Motor neuron (in vitro differentiated cells): ENCODE results near the gene PIGA. TPM values are rescaled to one million over a fixed set of nuclear protein-coding genes. Genes with fewer than 3 reads are reported as not detected.

Experiments
- ATAC-seq, 8 experiments: fragments of 200-7000 bp; cut with Tn5 transposase; replicated peaks in 6 of 8; 2 replicates each; pipeline ENCODE4 v1.8.0; 2021; ENCODE audit warnings: mild to moderate bottlenecking in 8 of 8, moderate library complexity in 8 of 8
- H3K27ac ChIP-seq, 2 donors: fragments of 250-450 bp; sonication (Bioruptor Pico); 2 replicates each; pipeline ENCODE4 v1.9.0; 2021; ENCODE audit warnings: antibody characterized with exemption in 2 of 2, mild to moderate bottlenecking in 2 of 2, moderate library complexity in 1 of 2
- H3K4me1 ChIP-seq, 2 donors: fragments of 250-450 bp; sonication (Bioruptor Pico); replicated peaks in 1 of 2; 2 replicates each; pipeline ENCODE4 v1.6.1; 2021; ENCODE audit warnings: antibody characterized with exemption in 2 of 2, mild to moderate bottlenecking in 2 of 2, moderate library complexity in 1 of 2
- H3K4me3 ChIP-seq, 5 donors: fragments of 250-450 bp; sonication (Bioruptor Pico); 2 replicates each; pipeline ENCODE4 v1.9.0; 2021; ENCODE audit warnings: antibody characterized with exemption in 5 of 5, mild to moderate bottlenecking in 5 of 5, moderate library complexity in 4 of 5
- WGBS, 10 experiments: fragments of 450-650 bp; shearing (Covaris generic); methylation state at CpG; one replicate each; pipeline ENCODE4 v1.0.0; 2022; 5-methylcytosine and 5-hydroxymethylcytosine counted together
- in situ Hi-C, 9 experiments: fragments of 400-800 bp; cut with MboI; loops; one replicate each; pipeline ENCODE4 v1.15.0; 2021; ENCODE audit warnings: low sequenced_read_pairs in 9 of 9, low pct_unique_long_range_greater_than_20kb in 2 of 9; ENCODE audit not compliant: unreplicated experiment in 9 of 9
- total RNA-seq, 8 experiments: library from RNA; unstranded; fragments of 300-600 nt; gene quantifications; 2 replicates each; pipeline versions ENCODE4 v1.2.3 to v1.2.4, GENCODE V29; 2022

PIGA gene, protein sequence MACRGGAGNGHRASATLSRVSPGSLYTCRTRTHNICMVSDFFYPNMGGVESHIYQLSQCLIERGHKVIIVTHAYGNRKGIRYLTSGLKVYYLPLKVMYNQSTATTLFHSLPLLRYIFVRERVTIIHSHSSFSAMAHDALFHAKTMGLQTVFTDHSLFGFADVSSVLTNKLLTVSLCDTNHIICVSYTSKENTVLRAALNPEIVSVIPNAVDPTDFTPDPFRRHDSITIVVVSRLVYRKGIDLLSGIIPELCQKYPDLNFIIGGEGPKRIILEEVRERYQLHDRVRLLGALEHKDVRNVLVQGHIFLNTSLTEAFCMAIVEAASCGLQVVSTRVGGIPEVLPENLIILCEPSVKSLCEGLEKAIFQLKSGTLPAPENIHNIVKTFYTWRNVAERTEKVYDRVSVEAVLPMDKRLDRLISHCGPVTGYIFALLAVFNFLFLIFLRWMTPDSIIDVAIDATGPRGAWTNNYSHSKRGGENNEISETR
- 10 to 100 TPM in 6 of 8 experiments, 1 to 10 TPM in 2; 3.8 to 21.4 (median 14.0) TPM for total RNA-seq

DNA sequence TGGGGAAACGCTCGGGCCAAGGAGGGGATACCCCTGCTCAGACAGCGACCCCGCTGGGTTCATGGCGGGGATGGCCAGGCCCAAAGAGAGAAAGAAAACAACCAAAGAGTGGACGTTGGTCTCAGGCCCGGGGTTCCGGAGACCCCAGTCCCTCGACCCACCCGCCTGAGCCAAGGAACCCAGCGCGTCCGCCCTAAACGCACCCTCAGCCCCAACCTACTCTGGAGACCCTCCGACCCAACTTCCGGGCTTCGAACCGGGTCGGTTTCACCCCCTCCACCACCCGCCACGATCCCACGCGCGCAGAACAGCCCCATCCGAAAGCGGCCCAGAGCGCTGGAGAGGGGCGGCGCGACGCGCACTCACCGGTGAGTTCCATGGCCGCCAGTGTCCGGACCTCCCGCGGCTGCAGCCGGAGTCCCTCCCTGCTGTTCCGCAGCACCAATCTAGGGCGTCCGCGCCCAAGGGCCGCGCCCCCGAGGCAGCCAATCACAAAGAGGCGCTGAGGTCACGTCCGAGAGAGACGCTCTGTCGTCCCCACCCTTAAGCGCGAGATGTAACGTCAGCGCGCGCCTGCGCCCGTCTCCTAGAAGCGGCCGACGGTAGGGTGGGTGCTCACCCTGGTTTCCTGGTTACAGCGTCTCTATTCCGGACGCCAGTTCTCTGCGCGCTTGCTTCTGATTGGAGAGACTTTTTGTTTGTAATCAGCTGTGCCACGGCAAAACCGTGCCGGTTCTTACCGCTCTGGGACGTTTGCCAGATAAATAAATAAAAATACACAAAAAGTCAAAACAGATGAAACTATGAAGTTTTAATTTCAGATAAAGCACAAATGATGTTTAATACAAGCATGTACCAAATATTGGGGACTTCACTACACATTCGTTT lies at the start of gene PIGA:
Gene PIGA (minus strand): TSS at position 389 of the 888 bp plus-strand sequence. CDS start 3,593 bp downstream, outside the sequence.
- in situ Hi-C loops = no loop called here
- Histone ChIP-seq H3K4me3 (peak within 1 kb of the TSS; percentile 62 to 95 (median 70)), H3K4me1 (peaks cover 0 to 4% of the 10 kb centered on the region in 2 donors), H3K27ac (peak within 1 kb of the TSS; percentile 12 to 62)
- WGBS, 10 experiments = 0 to 43% (median 10%) methylated on average over 1 to 42 of the region's 72 CpGs; no CpG with 5 or more reads in 6 of the 10 experiments
- ATAC-seq = peak; percentile 94 to 98 (median 97)

DNA sequence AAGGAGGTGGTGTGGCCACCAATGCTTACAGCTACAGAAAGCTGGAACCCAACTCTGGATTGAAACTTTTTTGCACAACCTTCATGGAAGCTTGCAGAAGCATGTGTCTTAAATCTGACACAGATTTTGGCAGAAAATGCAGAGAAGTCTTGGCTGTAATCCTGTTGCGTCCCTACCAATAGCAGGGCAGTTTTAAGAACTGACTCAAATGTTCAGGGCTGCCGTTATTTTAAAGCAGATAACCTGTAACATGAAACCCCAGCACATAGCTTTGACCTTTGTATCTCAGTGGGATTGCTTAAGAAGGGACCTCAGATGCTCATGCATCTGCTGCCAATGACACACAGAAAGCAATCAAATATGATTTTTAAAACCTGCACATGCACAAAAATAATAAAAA lies 49.0 kb upstream of the PIGA start, which contains the start of gene VEGFD:
Gene VEGFD (minus strand): TSS at position 110 of the 400 bp plus-strand sequence. CDS start 467 bp downstream, outside the sequence.
- no peak for ATAC-seq
- Histone ChIP-seq H3K27ac (no peak within 1 kb of the TSS), H3K4me3 (no peak within 1 kb of the TSS), H3K4me1 (no peaks in the 10 kb centered on the region)
- in situ Hi-C loops = no loop called here
- WGBS, 10 experiments = 20 to 62% (median 38%) methylated on average over 1 to 2 of the region's 2 CpGs; no CpG with 5 or more reads in 6 of the 10 experiments

DNA sequence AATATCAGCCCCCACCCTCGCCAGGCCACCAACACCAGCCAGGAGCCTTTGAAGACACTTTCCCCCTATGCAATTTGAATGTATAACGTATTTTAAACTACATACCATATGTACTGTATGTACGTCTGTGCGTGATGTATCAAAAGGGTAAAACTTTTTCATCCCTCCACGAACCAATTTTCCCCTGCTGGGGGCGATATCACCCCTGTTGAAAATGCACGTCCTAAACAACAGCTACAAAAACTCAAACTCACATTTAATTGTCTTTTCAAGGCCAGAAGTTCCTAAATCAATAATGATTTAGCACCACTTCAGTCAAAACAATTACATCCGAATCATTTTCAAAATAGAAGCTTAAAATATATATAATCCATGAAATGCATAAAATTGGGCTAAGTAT lies 47.5 kb upstream of the PIGA start:
- H3K27ac ChIP-seq = no peak overlapping the region
- no peaks in the 10 kb centered on the region for H3K4me1 ChIP-seq
- WGBS, 10 experiments = 44 to 93% (median 78%) methylated on average over 3 to 7 of the region's 8 CpGs; no CpG with 5 or more reads in 4 of the 10 experiments
- H3K4me3 ChIP-seq = no peak overlapping the region
- in situ Hi-C loops = no loop called here
- no peak for ATAC-seq

DNA sequence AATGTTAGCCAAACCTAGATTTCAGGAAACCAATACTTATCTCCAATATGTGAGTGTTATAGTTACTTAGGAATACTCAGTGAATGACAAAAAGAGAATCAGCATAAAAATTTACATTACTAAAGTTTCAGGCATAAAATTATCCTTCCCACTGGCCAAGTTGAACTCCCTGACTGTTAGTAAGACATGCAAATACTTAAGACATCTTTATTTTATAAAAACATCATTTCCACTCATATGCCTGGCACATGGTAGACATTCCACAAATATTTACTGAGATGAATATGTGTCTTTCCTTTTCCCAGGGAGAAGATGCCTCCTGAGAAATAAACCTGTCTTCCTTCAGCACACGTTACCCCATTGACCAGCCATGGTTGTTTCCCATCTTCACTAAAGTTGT lies 41.6 kb upstream of the PIGA start:
- H3K27ac ChIP-seq = no peak overlapping the region
- 25 to 100% (median 100%) methylated on average over 1 of the region's 1 CpG; no CpG with 5 or more reads in 7 of the 10 experiments for WGBS, 10 experiments
- in situ Hi-C loops = no loop called here
- H3K4me3 ChIP-seq = no peak overlapping the region
- ATAC-seq = peak in 3 of 8 experiments; percentile 89 to 91 (median 90)
- H3K4me1 ChIP-seq = no peaks in the 10 kb centered on the region

DNA sequence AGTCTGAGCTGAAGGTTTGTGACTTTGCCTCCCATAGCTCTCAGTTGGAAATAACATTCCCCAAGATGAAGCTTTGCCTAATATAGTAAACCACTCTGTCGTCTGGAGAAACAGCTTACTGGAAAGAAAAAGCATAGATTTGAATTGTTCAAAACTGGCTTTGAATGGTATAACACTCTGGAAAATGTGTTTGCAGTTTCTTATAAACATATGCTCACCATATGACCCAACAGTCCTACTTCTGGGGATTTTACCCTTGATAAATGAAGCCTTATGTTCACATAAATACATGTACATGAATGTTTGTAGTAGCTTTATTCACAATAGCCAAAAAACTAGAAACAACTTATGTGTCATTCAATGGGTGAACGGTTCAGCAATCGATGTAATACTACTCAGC lies 38.7 kb upstream of the PIGA start:
- 0 to 75% (median 17%) methylated on average over 1 to 3 of the region's 3 CpGs; no CpG with 5 or more reads in 7 of the 10 experiments for WGBS, 10 experiments
- no peak overlapping the region for H3K4me3 ChIP-seq
- H3K27ac ChIP-seq = no peak overlapping the region
- in situ Hi-C loops = no loop called here
- H3K4me1 ChIP-seq = no peaks in the 10 kb centered on the region
- ATAC-seq = peak in 3 of 8 experiments; percentile 13 to 73 (median 17)

DNA sequence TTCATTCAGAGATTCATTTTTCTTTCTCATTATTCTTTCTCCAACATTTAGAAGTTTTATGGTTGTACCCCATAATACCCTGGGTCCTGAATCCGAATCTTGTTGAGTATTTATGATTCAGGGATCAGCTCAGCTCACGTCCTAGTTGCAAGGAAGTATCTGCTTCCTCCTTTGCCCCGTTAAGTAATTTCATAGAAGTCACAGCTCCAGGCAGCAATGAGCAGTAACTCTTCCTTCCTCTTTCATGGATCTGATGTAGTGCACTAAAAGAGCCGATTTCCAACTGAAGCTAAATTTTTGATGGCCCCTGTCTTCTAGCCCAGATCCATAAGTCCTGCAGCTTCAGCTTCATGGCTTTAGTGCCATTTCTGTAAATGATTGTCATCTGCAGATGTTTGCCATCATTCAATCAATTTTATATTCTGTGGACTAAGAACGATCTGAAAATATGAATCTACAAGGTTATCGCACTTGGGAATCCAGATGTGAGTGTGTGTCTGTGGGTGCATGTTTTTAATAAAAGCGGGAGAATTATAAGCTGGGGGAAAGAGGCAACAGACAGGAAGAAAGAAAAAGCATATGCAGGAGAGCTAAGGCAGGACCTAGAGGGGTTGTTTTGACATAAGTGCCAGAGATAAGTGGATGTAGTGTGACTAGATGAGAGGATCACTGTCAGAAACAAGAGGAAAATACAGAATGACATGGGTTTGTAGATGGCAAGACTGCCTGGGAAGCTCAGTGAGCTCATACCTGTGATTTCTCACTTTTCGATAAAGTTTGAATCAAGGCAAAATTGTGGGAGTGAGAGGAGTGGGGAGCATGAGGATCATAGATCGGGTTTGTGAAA lies 31.4 kb upstream of the PIGA start:
- ATAC-seq = no peak
- 44 to 100% (median 93%) methylated on average over 1 to 7 of the region's 9 CpGs; no CpG with 5 or more reads in 3 of the 10 experiments for WGBS, 10 experiments
- Histone ChIP-seq H3K27ac (no peak overlapping the region), H3K4me1 (no peaks in the 10 kb centered on the region), H3K4me3 (no peak overlapping the region)
- in situ Hi-C loops = no loop called here

DNA sequence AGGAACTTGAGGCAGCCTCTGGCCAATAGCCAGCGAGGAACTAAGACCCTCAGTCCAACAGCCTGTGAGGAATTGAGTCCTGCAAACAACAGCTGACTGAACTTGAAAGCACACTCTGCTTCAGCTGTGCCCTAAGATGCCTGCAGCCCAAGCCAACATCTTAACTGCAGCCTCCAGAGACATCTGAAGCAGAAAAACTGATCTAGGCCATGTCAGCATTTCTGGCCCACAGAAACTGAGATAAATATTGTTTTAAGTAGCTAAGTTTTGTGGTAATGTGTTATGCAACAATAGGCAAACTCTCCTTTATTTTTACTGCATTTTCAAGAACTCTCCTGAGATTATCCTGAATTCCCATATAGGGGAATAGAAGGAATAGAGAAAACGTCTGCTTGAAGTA lies 24.4 kb upstream of the PIGA start:
- Histone ChIP-seq H3K27ac (no peak overlapping the region), H3K4me1 (no peaks in the 10 kb centered on the region), H3K4me3 (no peak overlapping the region)
- WGBS, 10 experiments = 0 to 83% (median 62%) methylated on average over 1 of the region's 2 CpGs; no CpG with 5 or more reads in 6 of the 10 experiments
- no peak for ATAC-seq
- in situ Hi-C loops = no loop called here

DNA sequence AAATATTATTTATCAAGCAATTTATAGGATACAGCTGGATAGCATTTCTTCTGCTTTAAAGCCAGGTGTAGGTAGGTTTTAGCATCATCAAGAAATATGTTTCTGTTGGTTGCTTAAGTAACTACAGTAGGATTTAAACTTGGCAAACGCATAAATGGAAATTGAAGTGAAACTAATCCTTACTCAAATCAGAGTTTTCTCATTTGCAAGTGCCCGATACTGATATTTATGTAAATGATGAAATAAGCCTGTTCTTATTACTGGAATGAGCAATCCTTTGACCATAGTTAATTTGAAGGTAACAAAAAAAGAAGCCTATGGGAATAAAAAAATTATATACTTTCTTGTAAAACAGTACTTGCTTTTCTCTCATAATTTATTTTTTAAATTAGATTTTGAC lies 23.2 kb upstream of the PIGA start:
- ATAC-seq = no peak
- WGBS, 10 experiments = 0 to 86% (median 80%) methylated on average over 1 to 2 of the region's 2 CpGs; no CpG with 5 or more reads in 6 of the 10 experiments
- H3K4me3 ChIP-seq = no peak overlapping the region
- no peak overlapping the region for H3K27ac ChIP-seq
- no peaks in the 10 kb centered on the region for H3K4me1 ChIP-seq
- in situ Hi-C loops = no loop called here

DNA sequence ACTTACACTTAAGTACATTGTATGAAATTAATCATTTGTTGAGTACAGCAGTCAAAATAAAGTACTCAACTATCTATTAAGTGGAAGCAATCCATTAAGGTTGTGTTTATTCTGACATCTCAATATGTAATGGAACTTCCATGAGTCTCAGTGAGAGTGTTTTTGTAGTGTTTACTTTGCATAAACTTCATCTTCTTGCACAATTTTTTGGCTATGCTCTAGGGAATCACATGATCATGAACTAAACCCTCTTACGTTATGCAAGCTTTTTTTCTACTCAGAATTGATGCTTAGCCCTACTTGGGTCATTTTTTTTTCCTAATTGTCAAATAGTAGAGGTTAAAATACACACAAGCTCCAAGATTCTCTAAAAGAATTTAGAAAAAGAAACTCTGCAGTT lies 21.1 kb upstream of the PIGA start:
- Histone ChIP-seq H3K4me1 (no peaks in the 10 kb centered on the region), H3K4me3 (no peak overlapping the region), H3K27ac (no peak overlapping the region)
- in situ Hi-C loops = no loop called here
- peak in 2 of 8 experiments; percentile 62 to 79 for ATAC-seq
- WGBS, 10 experiments = 0 to 100% (median 43%) methylated on average over 1 of the region's 1 CpG; no CpG with 5 or more reads in 5 of the 10 experiments

DNA sequence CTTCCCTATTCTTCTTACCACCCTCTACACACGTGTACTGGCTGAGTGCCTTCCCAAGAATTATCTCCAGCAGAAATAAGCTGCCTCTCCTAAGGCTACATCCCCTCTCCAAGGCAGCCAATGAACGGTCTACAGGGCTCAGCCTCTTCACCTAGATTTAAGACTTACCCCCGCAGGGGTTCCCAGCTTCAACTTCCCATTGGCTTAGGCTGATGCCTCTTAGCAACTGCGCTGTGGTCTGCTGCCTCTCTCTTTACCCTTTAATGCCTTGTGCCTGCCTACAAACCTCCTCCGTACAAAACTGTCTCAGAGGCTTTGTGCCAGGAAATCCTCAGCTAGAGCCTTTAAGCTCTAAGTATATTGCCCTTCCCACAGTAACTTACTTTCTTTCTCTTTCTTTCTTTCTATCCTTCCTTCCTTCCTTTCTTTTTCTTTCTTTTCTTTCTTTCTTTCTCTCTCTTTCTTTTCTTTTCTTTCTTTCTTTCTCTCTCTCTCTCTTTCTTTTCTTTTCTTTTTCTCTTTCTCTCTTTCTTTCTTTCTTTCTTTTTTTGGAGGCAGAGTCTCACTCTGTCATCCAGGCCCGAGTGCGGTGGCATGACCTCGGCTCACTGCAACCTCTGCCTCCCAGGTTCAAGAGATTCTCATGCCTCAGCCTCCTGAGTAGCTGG lies 15.1 kb upstream of the PIGA start:
- H3K4me3 ChIP-seq = no peak overlapping the region
- H3K4me1 ChIP-seq = no peaks in the 10 kb centered on the region
- in situ Hi-C loops = no loop called here
- 56 to 100% (median 97%) methylated on average over 1 to 6 of the region's 8 CpGs; no CpG with 5 or more reads in 1 of the 10 experiments for WGBS, 10 experiments
- no peak for ATAC-seq
- no peak overlapping the region for H3K27ac ChIP-seq

DNA sequence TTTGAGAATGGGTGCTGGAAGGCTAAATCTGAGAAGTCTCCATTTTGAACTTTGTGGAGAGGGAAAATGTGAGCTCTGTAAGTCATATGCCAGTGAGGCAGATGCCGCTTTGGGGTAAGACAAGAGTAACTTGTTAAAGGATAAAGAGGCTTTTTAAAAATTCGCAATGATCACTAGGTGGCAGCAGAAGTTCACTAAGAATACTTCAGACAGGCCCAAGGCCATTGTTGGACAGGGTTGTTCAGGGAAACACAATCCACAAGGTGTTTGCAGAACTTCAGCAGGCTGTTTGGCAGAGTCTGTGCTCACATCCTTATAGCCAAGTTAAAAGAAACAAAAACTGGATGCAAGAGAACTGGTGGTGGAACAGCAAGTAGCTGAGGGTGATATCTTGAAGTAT lies 13.7 kb upstream of the PIGA start:
- WGBS, 10 experiments = 0 to 56% (median 0%) methylated on average over 1 to 2 of the region's 2 CpGs; no CpG with 5 or more reads in 7 of the 10 experiments
- no peak overlapping the region for H3K4me3 ChIP-seq
- peak; percentile 39 to 81 (median 63) for ATAC-seq
- in situ Hi-C loops = loop anchor here in 3 of 9 experiments (10.0 kb wide), 1 partner anchor 116 kb away; no protein-coding TSS in a partner anchor
- H3K27ac ChIP-seq = no peak overlapping the region
- no peaks in the 10 kb centered on the region for H3K4me1 ChIP-seq
